C4-2B (cell line): ENCODE measurements around the gene NUP62.

ENCODE experiments used
- ZFX ChIP-seq: fragments of 450-650 bp; IDR thresholded peaks from 2 replicates; pipeline ENCODE4 v1.6.1; 2017
- TF ChIP-seq, protein P1 (sequence below): fragments of 450-650 bp; conservative IDR thresholded peaks from 2 replicates; pipeline ENCODE4 v1.5.1; 2017; ENCODE audit warnings: mild to moderate bottlenecking

DNA sequence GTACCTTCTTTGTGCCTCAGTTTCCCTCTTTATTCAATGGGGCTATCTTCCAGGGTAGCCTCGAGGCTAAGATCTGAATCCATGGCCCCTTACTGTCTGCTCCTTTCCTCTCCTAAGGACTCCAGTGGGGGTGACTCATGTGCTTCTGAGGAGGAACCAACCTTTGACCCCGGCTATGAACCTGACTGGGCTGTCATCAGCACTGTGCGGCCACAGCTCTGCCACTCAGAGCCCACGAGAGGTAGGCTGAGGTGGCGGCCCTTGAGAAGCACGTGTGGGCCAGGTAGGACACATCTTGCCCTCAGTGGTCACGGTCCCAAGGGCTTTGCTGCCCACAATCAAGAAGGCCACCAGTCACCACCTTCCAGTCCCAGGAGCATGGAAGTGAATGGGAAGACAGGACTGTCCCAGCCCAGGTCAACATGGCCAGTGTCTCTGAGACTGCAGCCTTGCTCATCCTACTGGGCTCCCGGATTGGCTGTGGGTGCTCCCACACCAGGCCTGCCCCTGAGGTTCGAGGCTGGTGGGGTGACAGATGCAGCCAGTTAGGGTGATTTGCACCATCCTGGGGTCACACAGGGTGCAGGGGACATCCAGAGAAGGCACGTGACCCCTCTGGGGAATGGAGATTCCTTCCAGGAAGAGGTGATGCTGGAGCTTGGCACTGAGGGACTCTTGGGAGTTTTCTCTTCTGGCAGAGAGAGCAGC lies 49.0 kb downstream of the NUP62 start:
- TF ChIP-seq, protein P1, sequence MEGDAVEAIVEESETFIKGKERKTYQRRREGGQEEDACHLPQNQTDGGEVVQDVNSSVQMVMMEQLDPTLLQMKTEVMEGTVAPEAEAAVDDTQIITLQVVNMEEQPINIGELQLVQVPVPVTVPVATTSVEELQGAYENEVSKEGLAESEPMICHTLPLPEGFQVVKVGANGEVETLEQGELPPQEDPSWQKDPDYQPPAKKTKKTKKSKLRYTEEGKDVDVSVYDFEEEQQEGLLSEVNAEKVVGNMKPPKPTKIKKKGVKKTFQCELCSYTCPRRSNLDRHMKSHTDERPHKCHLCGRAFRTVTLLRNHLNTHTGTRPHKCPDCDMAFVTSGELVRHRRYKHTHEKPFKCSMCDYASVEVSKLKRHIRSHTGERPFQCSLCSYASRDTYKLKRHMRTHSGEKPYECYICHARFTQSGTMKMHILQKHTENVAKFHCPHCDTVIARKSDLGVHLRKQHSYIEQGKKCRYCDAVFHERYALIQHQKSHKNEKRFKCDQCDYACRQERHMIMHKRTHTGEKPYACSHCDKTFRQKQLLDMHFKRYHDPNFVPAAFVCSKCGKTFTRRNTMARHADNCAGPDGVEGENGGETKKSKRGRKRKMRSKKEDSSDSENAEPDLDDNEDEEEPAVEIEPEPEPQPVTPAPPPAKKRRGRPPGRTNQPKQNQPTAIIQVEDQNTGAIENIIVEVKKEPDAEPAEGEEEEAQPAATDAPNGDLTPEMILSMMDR, result no peak
- no peak for TF ChIP-seq ZFX
